Measurements from ENCODE around the gene ATAD1. TPM values are rescaled to one million over a fixed set of nuclear protein-coding genes. Genes with fewer than 3 reads are reported as not detected.

The ATAD1 gene
- total RNA-seq, 1 experiment from 2014 or later, result 62.0 TPM

- Histone ChIP-seq H3K36me3 (ENCODE audit: control insufficient read depth, insufficient read depth, low read length) (no peaks in the 10 kb centered on the region), H3K4me1 (ENCODE audit: control insufficient read depth, insufficient read depth, low read length) (no peaks in the 10 kb centered on the region), H3K9me3 (ENCODE audit: control insufficient read depth, insufficient read depth, low read depth, low read length) (no peaks in the 10 kb centered on the region), H3K27ac (ENCODE audit: low read length) (no peak overlapping the region), H3K27me3 (ENCODE audit: control insufficient read depth, insufficient read depth, low read length) (no peaks in the 10 kb centered on the region), H3K4me3 (ENCODE audit: low read depth in 2 of 2, low read length in 2 of 2) (no peak overlapping the region)
- CTCF ChIA-PET, result no interaction called here
- in situ Hi-C loops (cut with HindIII; ENCODE audit: low pct_unique_long_range_greater_than_20kb, low sequenced_read_pairs), result no loop called here
- DNase-seq (ENCODE audit: low read depth, low spot score) (no peak), ATAC-seq (no peak)
- TF ChIP-seq SIN3A (IDR thresholded peaks at IDR 0.05; ENCODE audit: borderline replicate concordance, insufficient read depth, low read depth, low read length) (no peak), REST (IDR thresholded peaks at IDR 0.05; ENCODE audit: insufficient read depth in 1 of 2, low read depth in 2 of 2, low read length in 1 of 2) (no peak), CTCF (IDR thresholded peaks at IDR 0.05) (no peak), TCF7L2 (IDR thresholded peaks at IDR 0.05; ENCODE audit: low read depth, low read length) (no peak), POLR2AphosphoS5 (IDR thresholded peaks at IDR 0.05; ENCODE audit: low read depth, low read length) (no peak)
- POLR2A ChIA-PET, result no interaction called here
- no TSS peak for BruUV-seq (replicated peaks)
- intact Hi-C loops (cut with micrococcal nuclease; ENCODE audit: unreplicated experiment), result no loop called here
Observed at GRCh38 chr10:87720665-87721064, 97.4 kb downstream of the ATAD1 start.

GRCh38 chr10:87716348-87716670, 101.7 kb downstream of the ATAD1 start:
- TF ChIP-seq CTCF (IDR thresholded peaks at IDR 0.05) (no peak), REST (IDR thresholded peaks at IDR 0.05; ENCODE audit: insufficient read depth in 1 of 2, low read depth in 2 of 2, low read length in 1 of 2) (no peak), POLR2AphosphoS5 (IDR thresholded peaks at IDR 0.05; ENCODE audit: low read depth, low read length) (no peak), SIN3A (IDR thresholded peaks at IDR 0.05; ENCODE audit: borderline replicate concordance, insufficient read depth, low read depth, low read length) (no peak), TCF7L2 (IDR thresholded peaks at IDR 0.05; ENCODE audit: low read depth, low read length) (no peak)
- H3K4me1 ChIP-seq (ENCODE audit: control insufficient read depth, insufficient read depth, low read length), result no peaks in the 10 kb centered on the region
- no peaks in the 10 kb centered on the region for H3K9me3 ChIP-seq (ENCODE audit: control insufficient read depth, insufficient read depth, low read depth, low read length)
- H3K4me3 ChIP-seq (ENCODE audit: low read depth in 2 of 2, low read length in 2 of 2), result no peak overlapping the region
- H3K36me3 ChIP-seq (ENCODE audit: control insufficient read depth, insufficient read depth, low read length), result no peaks in the 10 kb centered on the region
- ATAC-seq (no peak), DNase-seq (ENCODE audit: low read depth, low spot score) (no peak)
- no TSS peak for BruUV-seq (replicated peaks)
- no peaks in the 10 kb centered on the region for H3K27me3 ChIP-seq (ENCODE audit: control insufficient read depth, insufficient read depth, low read length)
- ChIA-PET POLR2A (no interaction called here), CTCF (no interaction called here)
- in situ Hi-C loops (cut with HindIII; ENCODE audit: low pct_unique_long_range_greater_than_20kb, low sequenced_read_pairs), result no loop called here
- intact Hi-C loops (cut with micrococcal nuclease; ENCODE audit: unreplicated experiment), result no loop called here
- no peak overlapping the region for H3K27ac ChIP-seq (ENCODE audit: low read length)

Measured in Panc1 (cell line).